Stimulated activated CD4-positive, alpha-beta T cell treated with anti-CD3 and anti-CD28 coated beads, Interleukin-4, amount 100 ng/mL, for 4 hours (primary cell): ENCODE data around the gene PDZK1IP1.
"Not testable (repeated sequence)": the region's sequence is repeated elsewhere in the genome, so short reads cannot be mapped to it uniquely, and the experiment has no call there.

Experiments used
- DNase-seq, 2 experiments: peaks; one replicate each; pipeline ENCODE4 v3.0.0-alpha.2; 2020

PDZK1IP1 gene

GRCh38 chr1:47193496-47193895 is 3.7 kb upstream of the PDZK1IP1 start:
- DNase-seq: not testable (repeated sequence)

- DNase-seq: peak; percentile 57 to 60
Observed at GRCh38 chr1:47192458-47193384, 2.9 kb upstream of the PDZK1IP1 start.

GRCh38 chr1:47191940-47192457 is 2.2 kb upstream of the PDZK1IP1 start:
- no peak for DNase-seq

- DNase-seq: no peak
Observed at GRCh38 chr1:47190857-47191256, 1.0 kb upstream of the PDZK1IP1 start.

- no peak for DNase-seq
Observed at GRCh38 chr1:47190509-47190855, 646 bp upstream of the PDZK1IP1 start.

GRCh38 chr1:47188791-47189785 is 748 bp downstream of the PDZK1IP1 start:
- DNase-seq: no peak

- no peak for DNase-seq
Observed at GRCh38 chr1:47187926-47188250, 1.9 kb downstream of the PDZK1IP1 start.

- DNase-seq: no peak
Observed at GRCh38 chr1:47187231-47187925, 2.5 kb downstream of the PDZK1IP1 start.

GRCh38 chr1:47186267-47187185 is 3.3 kb downstream of the PDZK1IP1 start:
- no peak for DNase-seq

- DNase-seq: no peak
Observed at GRCh38 chr1:47184822-47185677, 4.8 kb downstream of the PDZK1IP1 start.

- DNase-seq: no peak
Observed at GRCh38 chr1:47184090-47184821, 5.6 kb downstream of the PDZK1IP1 start.

- DNase-seq: no peak
Observed at GRCh38 chr1:47183308-47184089, 6.3 kb downstream of the PDZK1IP1 start.

GRCh38 chr1:47182676-47183235 is 7.1 kb downstream of the PDZK1IP1 start:
- no peak for DNase-seq

- no peak for DNase-seq
Observed at GRCh38 chr1:47181955-47182675, 7.7 kb downstream of the PDZK1IP1 start.

- no peak for DNase-seq
Observed at GRCh38 chr1:47181095-47181954, 8.5 kb downstream of the PDZK1IP1 start.

GRCh38 chr1:47180603-47181094 is 9.2 kb downstream of the PDZK1IP1 start:
- no peak for DNase-seq
